HG02970 (cell line): ENCODE data around the gene LHPP.

Experiments used
- ATAC-seq: cut with Tn5 transposase; IDR thresholded peaks from one replicate; pipeline ENCODE4 v1.9.1; 2021; ENCODE audit warnings: mild to moderate bottlenecking, moderate library complexity, moderate number of reproducible peaks; ENCODE audit not compliant: unreplicated experiment, low FRiP score

LHPP gene

GRCh38 chr10:124447751-124448466 lies 13.7 kb upstream of the LHPP start:
- no peak for ATAC-seq

GRCh38 chr10:124448696-124449169 lies 12.9 kb upstream of the LHPP start:
- ATAC-seq, result no peak

- no peak for ATAC-seq
Measured at GRCh38 chr10:124449170-124450011, 12.2 kb upstream of the LHPP start.

DNA sequence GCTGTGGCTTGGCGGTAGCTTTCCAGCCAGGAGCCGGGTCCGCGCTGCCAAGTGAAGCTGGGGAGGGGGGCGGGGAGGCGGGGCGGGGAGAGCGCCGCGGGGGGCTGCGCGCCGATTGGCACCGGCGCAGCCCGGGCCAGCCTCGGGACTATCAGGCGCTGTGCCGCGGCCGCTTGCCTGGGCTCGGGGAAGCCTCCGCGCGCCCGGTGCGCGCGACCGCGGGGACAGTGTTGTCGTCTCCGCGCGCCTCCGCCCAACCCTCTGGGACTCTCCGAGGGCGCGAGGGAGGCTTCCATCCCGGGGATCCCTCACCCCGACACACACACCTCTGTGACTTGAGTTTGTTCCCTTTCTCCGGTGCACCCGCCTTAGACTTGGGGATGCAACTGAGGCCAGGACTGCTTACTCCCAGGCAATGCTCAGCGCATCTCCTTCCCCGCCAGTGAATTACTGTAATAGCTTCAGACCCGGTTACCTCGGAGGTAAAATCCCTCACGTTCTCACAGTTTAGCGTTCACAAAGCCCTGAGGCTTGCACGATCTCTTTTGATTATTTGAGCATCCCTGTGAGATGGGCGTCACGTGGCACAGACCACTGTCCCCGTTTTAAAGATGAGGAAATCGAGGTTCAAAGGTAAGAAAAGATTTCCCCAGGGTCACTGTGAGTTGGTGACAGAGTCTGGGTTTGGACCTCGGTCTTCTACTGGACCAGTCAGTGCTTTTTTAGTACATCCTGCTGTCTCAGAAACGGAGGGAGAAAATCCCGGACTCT lies 11.4 kb upstream of the LHPP start, which contains the start of gene NKX1-2:
Gene NKX1-2 (minus strand): TSS at position 24 of the 771 bp plus-strand sequence. CDS start 92 bp downstream, outside the sequence.
- ATAC-seq, result no peak

DNA sequence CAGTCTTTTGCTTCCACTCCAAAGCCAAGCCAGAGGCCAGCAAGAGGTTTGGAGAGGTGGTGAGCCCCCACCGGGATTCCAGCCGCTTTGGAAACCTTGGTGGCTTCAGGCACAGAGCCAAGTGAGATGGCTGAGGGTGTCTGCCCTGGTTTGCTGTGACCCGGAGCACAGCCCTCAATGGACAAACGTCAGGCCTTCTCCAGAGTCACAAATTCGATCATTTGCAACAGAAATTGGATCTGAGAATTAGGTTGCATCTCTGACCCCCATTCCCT lies 10.9 kb upstream of the LHPP start:
- no peak for ATAC-seq

GRCh38 chr10:124451276-124451675 lies 10.3 kb upstream of the LHPP start:
- ATAC-seq, result no peak

DNA sequence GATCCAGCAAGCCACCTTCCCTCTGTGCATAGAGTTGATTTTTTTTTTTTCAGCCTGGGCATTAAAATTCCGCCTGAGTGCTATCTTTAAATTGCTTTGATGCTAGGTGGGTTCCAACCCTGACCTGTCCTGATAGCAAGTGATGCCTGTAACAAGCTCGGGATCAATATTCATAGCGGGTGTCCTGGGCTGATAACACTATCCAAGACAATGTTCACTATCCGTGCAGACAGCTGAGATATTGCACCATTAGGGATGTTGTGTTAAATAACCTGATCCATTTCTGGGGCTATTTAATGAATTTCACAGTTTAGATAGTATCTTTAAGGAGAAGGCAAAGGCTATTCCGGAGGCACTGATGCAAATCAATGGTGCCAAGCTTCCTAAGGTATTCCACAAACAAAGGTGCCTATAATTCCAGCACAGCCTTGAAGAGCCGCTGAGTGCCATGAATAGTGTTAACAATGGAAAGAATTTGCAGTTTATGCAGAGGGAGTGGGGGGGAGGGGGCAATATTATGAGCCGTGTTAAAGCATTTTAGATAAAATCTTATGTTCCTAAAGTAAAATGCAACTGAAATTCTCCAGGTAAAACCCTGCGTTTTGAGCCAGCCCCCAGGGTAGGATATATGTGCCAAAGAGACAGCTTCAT lies 7.5 kb upstream of the LHPP start:
- no peak for ATAC-seq

DNA sequence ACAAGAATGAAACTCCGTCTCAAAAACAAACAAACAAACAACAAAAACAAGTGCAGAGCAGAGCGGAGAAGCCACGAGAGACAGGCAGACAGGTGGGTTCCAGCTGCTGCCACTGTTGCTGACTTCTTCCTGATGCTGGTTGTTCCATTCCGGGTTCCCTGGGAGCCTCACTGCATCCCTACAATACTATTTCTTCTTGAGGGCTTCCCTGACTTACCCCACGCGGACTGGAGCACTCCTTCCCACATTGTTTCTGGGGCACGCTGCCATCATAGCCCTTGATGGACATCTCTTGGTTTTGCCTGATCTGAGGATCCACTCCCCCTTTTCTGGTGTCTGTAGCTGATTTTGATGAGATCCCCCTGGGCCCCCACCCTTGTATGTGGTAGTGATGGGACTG lies 6.2 kb upstream of the LHPP start:
- ATAC-seq, result no peak

DNA sequence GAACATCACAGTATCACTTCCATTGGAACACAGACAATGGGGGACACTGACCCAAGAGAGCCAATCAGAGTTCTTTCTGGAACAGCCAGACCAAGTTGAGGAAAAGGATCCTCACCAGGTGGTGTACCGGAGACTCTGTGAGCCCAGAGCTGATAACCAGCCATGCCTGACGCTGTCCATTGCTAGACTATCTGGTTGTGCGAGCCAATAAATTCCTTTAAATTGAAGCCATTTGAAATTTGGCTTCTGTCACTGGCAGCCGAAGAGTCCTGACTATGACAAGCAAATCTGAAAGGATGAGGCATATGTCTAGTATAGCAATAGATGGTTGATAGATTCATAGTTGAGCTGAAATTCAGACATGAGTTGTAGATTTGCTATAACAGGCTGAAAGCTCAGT lies 3.1 kb upstream of the LHPP start:
- no peak for ATAC-seq

DNA sequence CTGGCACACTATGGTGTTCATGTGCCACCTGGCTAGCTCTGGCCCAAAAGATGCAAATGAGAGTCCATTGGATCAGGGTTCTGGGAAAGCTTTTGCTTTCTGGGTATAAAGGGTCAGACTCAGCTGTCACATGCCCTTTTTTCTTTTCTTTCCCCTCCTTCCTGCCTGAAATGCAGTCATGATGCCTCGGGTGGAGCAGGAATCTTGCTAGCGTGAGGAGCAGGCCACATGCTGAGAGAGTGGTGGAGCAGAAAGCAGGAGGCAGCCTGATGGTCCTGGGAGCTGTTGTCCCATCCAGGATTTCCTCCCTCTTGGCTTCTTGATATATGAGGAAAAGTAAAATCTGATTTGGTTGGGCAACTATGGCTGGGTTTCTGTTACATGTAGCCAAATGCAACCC lies 2.7 kb upstream of the LHPP start:
- ATAC-seq, result no peak

- no peak for ATAC-seq
Measured at GRCh38 chr10:124459395-124459794, 2.2 kb upstream of the LHPP start.

DNA sequence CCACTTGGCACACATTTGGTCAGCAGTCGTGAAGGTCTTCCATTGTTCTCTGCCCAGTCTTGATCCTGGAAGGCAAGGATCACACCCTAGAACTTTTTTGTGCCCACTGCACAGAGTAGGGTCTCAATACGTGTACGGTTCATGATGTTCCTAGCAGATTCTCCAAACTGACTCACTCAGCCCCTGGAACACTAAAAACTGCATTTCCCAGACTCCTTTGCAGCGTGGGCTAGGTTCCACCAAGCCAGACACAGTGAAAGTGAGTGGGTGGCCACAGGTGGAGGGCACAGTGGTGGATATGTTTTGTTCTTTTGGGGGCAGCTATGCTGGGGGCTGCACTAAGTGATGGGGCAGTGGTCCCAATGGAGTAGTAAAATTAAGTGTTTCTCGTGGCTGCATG lies 1.5 kb upstream of the LHPP start:
- ATAC-seq, result no peak

DNA sequence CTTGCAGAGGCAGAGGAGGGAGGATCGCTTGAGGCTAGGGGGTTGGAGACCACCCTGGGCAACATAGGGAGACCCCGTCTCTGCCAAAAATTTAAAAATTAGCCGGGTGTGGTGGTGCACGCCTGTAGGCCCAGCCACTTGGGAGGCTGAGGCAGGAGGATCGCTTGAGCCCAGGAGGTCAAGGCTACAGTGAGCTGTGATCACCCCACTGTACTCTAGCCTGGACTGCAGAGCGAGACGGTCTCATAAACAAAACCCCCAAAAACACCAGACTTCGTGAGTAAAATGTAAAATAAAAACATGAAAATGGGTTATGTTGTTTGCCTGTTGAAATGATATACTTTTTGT lies 699 bp downstream of the LHPP start:
- no peak for ATAC-seq

- no peak for ATAC-seq
Measured at GRCh38 chr10:124464028-124464965, 2.7 kb downstream of the LHPP start.

GRCh38 chr10:124465003-124465776 lies 3.6 kb downstream of the LHPP start:
- no peak for ATAC-seq

GRCh38 chr10:124465777-124466488 lies 4.3 kb downstream of the LHPP start:
- no peak for ATAC-seq

- no peak for ATAC-seq
Measured at GRCh38 chr10:124467165-124467564, 5.5 kb downstream of the LHPP start.

- no peak for ATAC-seq
Measured at GRCh38 chr10:124468624-124469023, 7.0 kb downstream of the LHPP start.
